HepG2 (cell line): Measurements from ENCODE around the gene ANO4. TPM values are rescaled to one million over a fixed set of nuclear protein-coding genes. Genes with fewer than 3 reads are reported as not detected.

Experiments
- ATAC-seq: fragments of 200-7000 bp; cut with Tn5 transposase; 3 replicates; pipeline ENCODE4 v1.9.1; 2020; ENCODE audit warnings: mild to moderate bottlenecking, moderate library complexity
- BruUV-seq: library from RNA; stranded (reverse); fragments of 400-500 nt; replicated peaks from 2 replicates; lab custom pipeline; 2021; lab: Mats Ljungman, UMichigan
- CTCF ChIA-PET: fragments of 300-600 bp; formaldehyde crosslinking; extraction: SDS; loops from one replicate; lab custom pipeline; 2021; ENCODE audit warnings: low total read pairs, inconsistent platforms, low intra/inter-chr PET ratio; lab: Yijun Ruan, JAX
- POLR2A ChIA-PET: fragments of 350-600 bp; sonication (Branson Sonifier 250); formaldehyde crosslinking; loops from one replicate; lab custom pipeline; 2020; ENCODE audit warnings: antibody characterized with exemption, inconsistent platforms; lab: Yijun Ruan, JAX
- DNase-seq: peaks from one replicate; pipeline ENCODE4 v3.0.0-alpha.2; 2015; ENCODE audit warnings: low spot score
- FAIRE-seq: peaks from 3 replicates; lab custom pipeline; 2011; peaks lifted over from hg19 to GRCh38; lab: Jason Lieb, UNC
- H2AFZ ChIP-seq: one replicate; pipeline ENCODE4 v1.6.1; 2011; ENCODE audit warnings: low read length, inconsistent platforms
- H3K27ac ChIP-seq: fragments of 300-600 bp; 3 replicates; pipeline ENCODE4 v1.8.0; 2011; ENCODE audit warnings: mixed run types, mild to moderate bottlenecking, mixed read lengths, low read length, inconsistent platforms; ENCODE audit not compliant: insufficient read depth; ENCODE audit errors: extremely low read length
- H3K27me3 ChIP-seq, 2 experiments: fragments of 200-600 bp in 1 of 2; 2 replicates in 1 of 2; 3 replicates in 1 of 2; pipeline versions ENCODE4 v1.6.0 to v1.8.0; 2011; ENCODE audit warnings: low read length in 2 of 2, mild to moderate bottlenecking in 2 of 2, moderate library complexity in 2 of 2, inconsistent platforms in 1 of 2; ENCODE audit not compliant: insufficient read depth in 2 of 2, control insufficient read depth in 1 of 2
- H3K36me3 ChIP-seq, 2 experiments: fragments of 200-600 bp in 1 of 2; replicated peaks in 1 of 2; 2 replicates in 1 of 2; 3 replicates in 1 of 2; pipeline versions ENCODE4 v1.5.1 to v1.8.0; 2011; ENCODE audit warnings: low read length in 2 of 2, inconsistent platforms in 1 of 2; ENCODE audit not compliant: insufficient read depth in 2 of 2, control insufficient read depth in 1 of 2
- H3K4me1 ChIP-seq: 2 replicates; pipeline ENCODE4 v1.5.1; 2012; ENCODE audit warnings: low read length, inconsistent platforms; ENCODE audit not compliant: insufficient read depth
- H3K4me2 ChIP-seq: 2 replicates; pipeline ENCODE4 v1.6.0; 2011; ENCODE audit warnings: low read depth, low read length, inconsistent platforms
- H3K4me3 ChIP-seq, 3 experiments: fragments of 200-600 bp in 1 of 3; sonication (generic), shearing (Covaris generic) in 1 of 3; replicated peaks in 1 of 3; 2 replicates each; pipeline ENCODE4 v1.5.1; 2011 to 2016; ENCODE audit warnings: low read length in 3 of 3, inconsistent platforms in 2 of 3, low read depth in 2 of 3, mild to moderate bottlenecking in 2 of 3, control low read depth in 1 of 3, mixed read lengths in 1 of 3; ENCODE audit not compliant: insufficient read depth in 1 of 3
- H3K79me2 ChIP-seq: one replicate; pipeline ENCODE4 v1.6.1; 2011; ENCODE audit warnings: low read length, inconsistent platforms; ENCODE audit not compliant: insufficient read depth
- H3K9ac ChIP-seq: 2 replicates; pipeline ENCODE4 v1.6.0; 2011; ENCODE audit warnings: mild to moderate bottlenecking, low read depth, low read length, inconsistent platforms; ENCODE audit not compliant: insufficient read depth
- H3K9me3 ChIP-seq: 2 replicates; pipeline ENCODE4 v1.5.1; 2012; ENCODE audit warnings: mild to moderate bottlenecking, low read length
- H4K20me1 ChIP-seq: 2 replicates; pipeline ENCODE4 v1.6.0; 2011; ENCODE audit warnings: inconsistent platforms, mild to moderate bottlenecking, low read length, moderate library complexity; ENCODE audit not compliant: insufficient read depth
- IRF2 ChIP-seq: IDR thresholded peaks from 2 replicates; pipeline ENCODE4 v1.6.1; 2018; ENCODE audit warnings: missing genetic modification reagents, missing compliant biosample characterization
- NFATC3 ChIP-seq: sonication (generic); formaldehyde crosslinking; IDR thresholded peaks from 2 replicates; pipeline ENCODE4 v1.5.1; 2020; ENCODE audit warnings: mild to moderate bottlenecking, missing genetic modification reagents
- PRDM15 ChIP-seq: sonication (generic); formaldehyde crosslinking; IDR thresholded peaks from 2 replicates; pipeline ENCODE4 v1.4.0; 2020; ENCODE audit warnings: missing genetic modification reagents
- SKIL ChIP-seq: sonication (generic); formaldehyde crosslinking; IDR thresholded peaks from 2 replicates; pipeline ENCODE4 v1.8.0; 2022; ENCODE audit warnings: missing genetic modification reagents, mild to moderate bottlenecking, moderate library complexity, borderline replicate concordance
- ZNF737 ChIP-seq: sonication (generic); formaldehyde crosslinking; IDR thresholded peaks from 2 replicates; pipeline ENCODE4 v1.5.0; 2020; ENCODE audit warnings: missing genetic modification reagents, mild to moderate bottlenecking, borderline replicate concordance
- WGBS: methylation state at CpG from one replicate; pipeline ENCODE4 v1.1.6; 2017; ENCODE audit warnings: low lambda C conversion rate; 5-methylcytosine and 5-hydroxymethylcytosine counted together
- in situ Hi-C: cut with HindIII; loops from 2 replicates; pipeline ENCODE4 v1.10.0; 2017; ENCODE audit warnings: low pct_unique_long_range_greater_than_20kb; ENCODE audit not compliant: extremely low pct_ligation_motif_present
- intact Hi-C: fragments of 100-400 bp; cut with micrococcal nuclease; formaldehyde crosslinking; loops from one replicate; pipeline ENCODE4 v1.10.0; 2022; ENCODE audit not compliant: unreplicated experiment
- polyA plus RNA-seq, 8 experiments: library from polyadenylated mRNA; depleted of rRNA in 3 of 8; stranded (reverse) in 7 of 8; unstranded in 1 of 8; fragments of >200 nt; fragmentation: Illumina TruSeq in 4 of 8; extraction: Trizol in 4 of 8; gene quantifications; 2 replicates each; pipeline versions ENCODE4 v1.2.1 to v1.2.3, GENCODE V29; 2011 to 2016; ENCODE audit warnings: low read depth in 4 of 8, missing spikeins in 1 of 8, mixed read lengths in 1 of 8; ENCODE audit not compliant: insufficient read depth in 1 of 8
- total RNA-seq, 5 experiments: library from RNA; depleted of rRNA; stranded (reverse); fragments of >200 nt; fragmentation: Illumina TruSeq; extraction: Trizol; gene quantifications; 2 replicates each; pipeline ENCODE4 v1.2.3, GENCODE V29; 2016; ENCODE audit warnings: low read depth in 1 of 5

ANO4 gene
- total and polyA plus RNA-seq, 2 of the 13 experiments (the other 11 are each of a cell fraction or from before 2014, with no cell fraction given), result not detected

DNA sequence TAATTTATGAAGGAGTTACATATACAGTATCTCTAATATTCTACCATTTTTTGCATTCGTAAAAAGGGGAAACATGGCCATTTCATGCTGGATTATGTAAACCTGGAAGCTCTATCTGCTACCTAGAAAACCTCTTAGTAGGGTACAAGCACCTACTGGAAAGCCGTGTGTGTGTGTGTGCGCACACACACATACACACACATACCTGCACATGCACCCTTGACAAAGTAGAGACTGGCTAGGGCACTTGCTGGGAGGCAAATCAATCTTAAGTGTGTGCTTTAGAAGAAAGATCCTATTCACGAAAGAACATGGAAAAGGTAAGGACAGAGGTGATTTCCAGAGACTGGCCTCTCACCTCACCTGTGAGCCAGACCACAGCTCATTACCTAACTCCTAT, 224.6 kb downstream of the ANO4 start:
- in situ Hi-C loops, result no loop called here

More for the DNA sequence above, 224.6 kb downstream of the ANO4 start:
- peaks cover 0 to 1% of the 10 kb centered on the region in 2 experiments; a peak in 1 of 5 replicates for H3K27me3 ChIP-seq
- 0% methylated on average over 4 of the region's 4 CpGs for WGBS
- H3K4me2 ChIP-seq, result no peak overlapping the region
- CTCF ChIA-PET, result no interaction called here
- H4K20me1 ChIP-seq, result no peaks in the 10 kb centered on the region
- H2AFZ ChIP-seq, result no peak overlapping the region
- POLR2A ChIA-PET, result no interaction called here
- no TSS peak for BruUV-seq
- no peaks in the 10 kb centered on the region for H3K9me3 ChIP-seq
- H3K27ac ChIP-seq, result no peak overlapping the region
- H3K79me2 ChIP-seq, result no peaks in the 10 kb centered on the region
- no peaks in the 10 kb centered on the region for H3K4me1 ChIP-seq
- FAIRE-seq, result no peak
- intact Hi-C loops, result no loop called here
- DNase-seq, result no peak
- TF ChIP-seq NFATC3 (CRISPR knock-in tag) (no peak), SKIL (CRISPR knock-in tag) (no peak), ZNF737 (CRISPR knock-in tag) (no peak), PRDM15 (no peak), IRF2 (CRISPR knock-in tag) (no peak)
- no peak for ATAC-seq
- H3K9ac ChIP-seq, result no peak overlapping the region
- H3K4me3 ChIP-seq, result no peak overlapping the region
- no peaks in the 10 kb centered on the region for H3K36me3 ChIP-seq
